NCI-H146 (cell line): ENCODE measurements around the gene PPME1.

Experiments
- DNase-seq: peaks from one replicate; lab custom pipeline; 2025; lab: John Stamatoyannopoulos, UW

Gene PPME1

GRCh38 chr11:74280494-74280893 lies 109.4 kb downstream of the PPME1 start:
- no peak for DNase-seq

- no peak for DNase-seq
Measured at GRCh38 chr11:74282421-74282820, 111.3 kb downstream of the PPME1 start.

- DNase-seq = peak; percentile 12
Measured at GRCh38 chr11:74282914-74283371, 111.9 kb downstream of the PPME1 start.

GRCh38 chr11:74283580-74284180 lies 112.6 kb downstream of the PPME1 start:
- no peak for DNase-seq

- DNase-seq = no peak
Measured at GRCh38 chr11:74284466-74284865, 113.4 kb downstream of the PPME1 start.

- DNase-seq = no peak
Measured at GRCh38 chr11:74288161-74288560, 117.1 kb downstream of the PPME1 start.

GRCh38 chr11:74288911-74289310 lies 117.8 kb downstream of the PPME1 start:
- no peak for DNase-seq

GRCh38 chr11:74297484-74297883 lies 126.4 kb downstream of the PPME1 start:
- no peak for DNase-seq

- DNase-seq = no peak
Measured at GRCh38 chr11:74299015-74299414, 127.9 kb downstream of the PPME1 start.
